Panc1 (cell line): Measurements from ENCODE around the gene BACH2. TPM values are rescaled to one million over a fixed set of nuclear protein-coding genes. Genes with fewer than 3 reads are reported as not detected.

Source experiments
- ATAC-seq: fragments of 200-7000 bp; cut with Tn5 transposase; 2 replicates; pipeline ENCODE4 v1.9.1; 2020; ENCODE audit warnings: mild to moderate bottlenecking, moderate library complexity
- BruUV-seq: library from RNA; stranded (reverse); fragments of 400-500 nt; replicated peaks from 2 replicates; lab custom pipeline; 2021; lab: Mats Ljungman, UMichigan
- CTCF ChIA-PET: fragments of 300-600 bp; sonication (Branson Sonifier 250); formaldehyde crosslinking; loops from one replicate; lab custom pipeline; 2022; ENCODE audit warnings: antibody characterized with exemption; lab: Charles Lee
- POLR2A ChIA-PET: fragments of 300-600 bp; sonication (Branson Sonifier 250); formaldehyde crosslinking; loops from one replicate; lab custom pipeline; 2022; ENCODE audit warnings: antibody characterized with exemption; lab: Charles Lee
- DNase-seq: peaks from one replicate; pipeline ENCODE4 v3.0.0-alpha.2; 2010; ENCODE audit warnings: low read depth, low spot score
- H3K27ac ChIP-seq: 2 replicates; pipeline ENCODE4 v1.5.1; 2011; ENCODE audit warnings: mild to moderate bottlenecking, low read length, inconsistent platforms
- H3K27me3 ChIP-seq: fragments of 200-500 bp; sonication (Bioruptor generic); 2 replicates; pipeline ENCODE4 v1.6.0; 2014; ENCODE audit warnings: low read length, inconsistent platforms; ENCODE audit not compliant: control insufficient read depth, insufficient read depth
- H3K36me3 ChIP-seq: fragments of 200-500 bp; sonication (Bioruptor generic); 2 replicates; pipeline ENCODE4 v1.5.1; 2014; ENCODE audit warnings: inconsistent platforms, mild to moderate bottlenecking, low read length, moderate library complexity; ENCODE audit not compliant: control insufficient read depth, insufficient read depth
- H3K4me1 ChIP-seq: 2 replicates; pipeline ENCODE4 v1.5.1; 2011; ENCODE audit warnings: inconsistent platforms, mild to moderate bottlenecking, low read length, moderate library complexity; ENCODE audit not compliant: control insufficient read depth, insufficient read depth
- H3K4me3 ChIP-seq, 2 experiments: 2 replicates each; pipeline ENCODE4 v1.5.1; 2011 to 2012; ENCODE audit warnings: low read depth in 2 of 2, low read length in 2 of 2, mild to moderate bottlenecking in 2 of 2, inconsistent platforms in 1 of 2, moderate library complexity in 1 of 2
- H3K9me3 ChIP-seq: fragments of 200-500 bp; sonication (Bioruptor generic); 2 replicates; pipeline ENCODE4 v1.5.1; 2014; ENCODE audit warnings: low read depth, mild to moderate bottlenecking, inconsistent platforms, low read length, moderate library complexity; ENCODE audit not compliant: control insufficient read depth, insufficient read depth
- POLR2AphosphoS5 ChIP-seq: IDR thresholded peaks from 2 replicates; pipeline ENCODE4 v1.6.1; 2012; ENCODE audit warnings: mild to moderate bottlenecking, low read depth, low read length, moderate library complexity
- SIN3A ChIP-seq: IDR thresholded peaks from 2 replicates; pipeline ENCODE4 v1.6.1; 2012; ENCODE audit warnings: low read depth, mild to moderate bottlenecking, low read length, moderate library complexity, borderline replicate concordance; ENCODE audit not compliant: insufficient read depth
- TCF7L2 ChIP-seq: IDR thresholded peaks from 2 replicates; pipeline ENCODE4 v1.6.1; 2011; ENCODE audit warnings: mild to moderate bottlenecking, low read depth, low read length, inconsistent platforms
- in situ Hi-C: cut with HindIII; loops from 2 replicates; pipeline ENCODE4 v1.10.0; 2016; ENCODE audit warnings: low sequenced_read_pairs, low pct_unique_long_range_greater_than_20kb
- intact Hi-C: fragments of 100-400 bp; cut with micrococcal nuclease; formaldehyde crosslinking; loops from one replicate; pipeline ENCODE4 v1.10.0; 2022; ENCODE audit not compliant: unreplicated experiment
- total RNA-seq: library from RNA; stranded (reverse); gene quantifications from one replicate; pipeline ENCODE4 v1.2.1, GENCODE V29; 2021; ENCODE audit not compliant: unreplicated experiment
- TF ChIP-seq, protein P1 (sequence below): fragments of 450-650 bp; IDR thresholded peaks from 2 replicates; pipeline ENCODE4 v1.5.1; 2017; ENCODE audit warnings: mild to moderate bottlenecking
- TF ChIP-seq, protein P2 (sequence below), 2 experiments: IDR thresholded peaks; 2 replicates each; pipeline ENCODE4 v1.6.1; 2011 to 2012; ENCODE audit warnings: low read depth in 2 of 2, control low read depth in 1 of 2, low read length in 1 of 2, mild to moderate bottlenecking in 1 of 2, moderate library complexity in 1 of 2; ENCODE audit not compliant: insufficient read depth in 1 of 2

The BACH2 gene
- total RNA-seq, 1 experiment from 2014 or later = 1.6 TPM

DNA sequence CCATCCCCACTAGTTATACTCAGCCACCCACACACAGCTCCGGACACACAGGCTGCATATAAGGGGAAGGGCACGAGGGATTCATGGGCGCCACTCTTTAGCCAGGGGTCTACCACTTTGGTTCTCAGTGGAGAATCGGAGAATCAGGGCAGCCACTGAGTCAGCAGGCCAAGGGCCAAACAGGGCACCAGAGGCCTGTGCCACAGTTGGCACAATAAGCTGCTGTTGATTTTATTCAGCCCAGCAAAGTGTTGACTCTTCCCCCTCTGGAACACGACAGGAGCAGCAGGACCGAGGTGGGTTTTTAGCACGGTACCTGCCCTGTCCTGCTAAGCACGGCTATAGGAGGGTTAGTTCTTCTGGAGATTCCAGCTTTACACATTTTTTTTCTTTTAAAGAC lies 354.0 kb downstream of the BACH2 start:
- BruUV-seq = no TSS peak
- Histone ChIP-seq H3K4me3 (no peak overlapping the region), H3K27ac (peak overlapping the region; percentile 73), H3K36me3 (no peaks in the 10 kb centered on the region), H3K9me3 (no peaks in the 10 kb centered on the region), H3K27me3 (no peaks in the 10 kb centered on the region), H3K4me1 (peaks cover 2% of the 10 kb centered on the region; the same call in 1 of the 2 replicates)
- no peak for DNase-seq
- ChIA-PET CTCF (no interaction called here), POLR2A (no interaction called here)
- intact Hi-C loops = loop anchor here (5.0 to 10.0 kb wide), 2 partner anchors 345 to 452 kb away; no protein-coding TSS in a partner anchor
- ATAC-seq = no peak
- in situ Hi-C loops = no loop called here
- TF ChIP-seq, protein P1, sequence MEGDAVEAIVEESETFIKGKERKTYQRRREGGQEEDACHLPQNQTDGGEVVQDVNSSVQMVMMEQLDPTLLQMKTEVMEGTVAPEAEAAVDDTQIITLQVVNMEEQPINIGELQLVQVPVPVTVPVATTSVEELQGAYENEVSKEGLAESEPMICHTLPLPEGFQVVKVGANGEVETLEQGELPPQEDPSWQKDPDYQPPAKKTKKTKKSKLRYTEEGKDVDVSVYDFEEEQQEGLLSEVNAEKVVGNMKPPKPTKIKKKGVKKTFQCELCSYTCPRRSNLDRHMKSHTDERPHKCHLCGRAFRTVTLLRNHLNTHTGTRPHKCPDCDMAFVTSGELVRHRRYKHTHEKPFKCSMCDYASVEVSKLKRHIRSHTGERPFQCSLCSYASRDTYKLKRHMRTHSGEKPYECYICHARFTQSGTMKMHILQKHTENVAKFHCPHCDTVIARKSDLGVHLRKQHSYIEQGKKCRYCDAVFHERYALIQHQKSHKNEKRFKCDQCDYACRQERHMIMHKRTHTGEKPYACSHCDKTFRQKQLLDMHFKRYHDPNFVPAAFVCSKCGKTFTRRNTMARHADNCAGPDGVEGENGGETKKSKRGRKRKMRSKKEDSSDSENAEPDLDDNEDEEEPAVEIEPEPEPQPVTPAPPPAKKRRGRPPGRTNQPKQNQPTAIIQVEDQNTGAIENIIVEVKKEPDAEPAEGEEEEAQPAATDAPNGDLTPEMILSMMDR = no peak
- TF ChIP-seq POLR2AphosphoS5 (no peak), SIN3A (no peak), TCF7L2 (no peak)
- TF ChIP-seq, protein P2, sequence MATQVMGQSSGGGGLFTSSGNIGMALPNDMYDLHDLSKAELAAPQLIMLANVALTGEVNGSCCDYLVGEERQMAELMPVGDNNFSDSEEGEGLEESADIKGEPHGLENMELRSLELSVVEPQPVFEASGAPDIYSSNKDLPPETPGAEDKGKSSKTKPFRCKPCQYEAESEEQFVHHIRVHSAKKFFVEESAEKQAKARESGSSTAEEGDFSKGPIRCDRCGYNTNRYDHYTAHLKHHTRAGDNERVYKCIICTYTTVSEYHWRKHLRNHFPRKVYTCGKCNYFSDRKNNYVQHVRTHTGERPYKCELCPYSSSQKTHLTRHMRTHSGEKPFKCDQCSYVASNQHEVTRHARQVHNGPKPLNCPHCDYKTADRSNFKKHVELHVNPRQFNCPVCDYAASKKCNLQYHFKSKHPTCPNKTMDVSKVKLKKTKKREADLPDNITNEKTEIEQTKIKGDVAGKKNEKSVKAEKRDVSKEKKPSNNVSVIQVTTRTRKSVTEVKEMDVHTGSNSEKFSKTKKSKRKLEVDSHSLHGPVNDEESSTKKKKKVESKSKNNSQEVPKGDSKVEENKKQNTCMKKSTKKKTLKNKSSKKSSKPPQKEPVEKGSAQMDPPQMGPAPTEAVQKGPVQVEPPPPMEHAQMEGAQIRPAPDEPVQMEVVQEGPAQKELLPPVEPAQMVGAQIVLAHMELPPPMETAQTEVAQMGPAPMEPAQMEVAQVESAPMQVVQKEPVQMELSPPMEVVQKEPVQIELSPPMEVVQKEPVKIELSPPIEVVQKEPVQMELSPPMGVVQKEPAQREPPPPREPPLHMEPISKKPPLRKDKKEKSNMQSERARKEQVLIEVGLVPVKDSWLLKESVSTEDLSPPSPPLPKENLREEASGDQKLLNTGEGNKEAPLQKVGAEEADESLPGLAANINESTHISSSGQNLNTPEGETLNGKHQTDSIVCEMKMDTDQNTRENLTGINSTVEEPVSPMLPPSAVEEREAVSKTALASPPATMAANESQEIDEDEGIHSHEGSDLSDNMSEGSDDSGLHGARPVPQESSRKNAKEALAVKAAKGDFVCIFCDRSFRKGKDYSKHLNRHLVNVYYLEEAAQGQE (IDR thresholded peaks at IDR 0.05; ENCODE audit: insufficient read depth in 1 of 2, low read depth in 2 of 2, low read length in 1 of 2) = no peak

GRCh38 chr6:89941763-89942497 lies 354.7 kb downstream of the BACH2 start:
- ChIA-PET CTCF (interaction anchor here (1.7 kb wide), 1 partner anchor 537 kb away, joined by 24 read pairs; no protein-coding TSS in a partner anchor), POLR2A (no interaction called here)
- DNase-seq (no peak), ATAC-seq (no peak)
- intact Hi-C loops = loop anchor here (2.0 to 10.0 kb wide), 3 partner anchors 29 to 453 kb away; no protein-coding TSS in a partner anchor
- BruUV-seq = no TSS peak
- TF ChIP-seq, protein P1 = no peak
- TF ChIP-seq, protein P2 (IDR thresholded peaks at IDR 0.05; ENCODE audit: insufficient read depth in 1 of 2, low read depth in 2 of 2, low read length in 1 of 2) = no peak
- TF ChIP-seq POLR2AphosphoS5 (no peak), TCF7L2 (no peak), SIN3A (no peak)
- in situ Hi-C loops = no loop called here
- Histone ChIP-seq H3K27me3 (no peaks in the 10 kb centered on the region), H3K4me1 (peaks cover 2% of the 10 kb centered on the region; the same call in 1 of the 2 replicates), H3K36me3 (no peaks in the 10 kb centered on the region), H3K9me3 (no peaks in the 10 kb centered on the region), H3K4me3 (0 out of 4 replicates have a peak overlapping the region, but pooled peaks of 1 of the 2 experiments have one; percentile 7), H3K27ac (peak overlapping the region; percentile 73)
